Ecto neural progenitor cell (in vitro differentiated cells): ENCODE data around the gene PLD4.
"Not testable (repeated sequence)": the region's sequence is repeated elsewhere in the genome, so short reads cannot be mapped to it uniquely, and the experiment has no call there.

ENCODE experiments used
- DNase-seq: peaks from one replicate; pipeline ENCODE4 v3.0.0-alpha.2; 2018; ENCODE audit warnings: low spot score

PLD4 gene

GRCh38 chr14:104941508-104942365, 17.1 kb downstream of the PLD4 start:
- no peak for DNase-seq

- no peak for DNase-seq
Measured at GRCh38 chr14:104942586-104942985, 17.9 kb downstream of the PLD4 start.

GRCh38 chr14:104943216-104944015, 18.7 kb downstream of the PLD4 start:
- DNase-seq = not testable (repeated sequence)

- not testable (repeated sequence) for DNase-seq
Measured at GRCh38 chr14:104944016-104944308, 19.3 kb downstream of the PLD4 start.

GRCh38 chr14:104944436-104945205, 19.9 kb downstream of the PLD4 start:
- not testable (repeated sequence) for DNase-seq

GRCh38 chr14:104945266-104945665, 20.6 kb downstream of the PLD4 start:
- DNase-seq = not testable (repeated sequence)

GRCh38 chr14:104945986-104946965, 21.6 kb downstream of the PLD4 start:
- not testable (repeated sequence) for DNase-seq

GRCh38 chr14:104947201-104947600, 22.5 kb downstream of the PLD4 start:
- not testable (repeated sequence) for DNase-seq

- not testable (repeated sequence) for DNase-seq
Measured at GRCh38 chr14:104947881-104948735, 23.4 kb downstream of the PLD4 start.

GRCh38 chr14:104948736-104949031, 24.0 kb downstream of the PLD4 start:
- no peak for DNase-seq

GRCh38 chr14:104949406-104949955, 24.8 kb downstream of the PLD4 start:
- DNase-seq = not testable (repeated sequence)

GRCh38 chr14:104950021-104950420, 25.3 kb downstream of the PLD4 start:
- DNase-seq = no peak

GRCh38 chr14:104950701-104951100, 26.0 kb downstream of the PLD4 start:
- DNase-seq = not testable (repeated sequence)

GRCh38 chr14:104951863-104952657, 27.4 kb downstream of the PLD4 start:
- not testable (repeated sequence) for DNase-seq

GRCh38 chr14:104953097-104953496, 28.4 kb downstream of the PLD4 start:
- DNase-seq = no peak

- no peak for DNase-seq
Measured at GRCh38 chr14:104953896-104954656, 29.4 kb downstream of the PLD4 start.

- DNase-seq = no peak
Measured at GRCh38 chr14:104954746-104955395, 30.2 kb downstream of the PLD4 start.

GRCh38 chr14:104955396-104955770, 30.7 kb downstream of the PLD4 start:
- DNase-seq = no peak
